KMS-11 (cell line): Measurements from ENCODE around the gene RAPGEF2.

Experiments used
- H2AFZ ChIP-seq: fragments of 200-600 bp; sonication (generic); 2 replicates; pipeline ENCODE4 v1.6.1; 2016; ENCODE audit warnings: antibody characterized with exemption, mixed run types, low read depth
- H3K27ac ChIP-seq: fragments of 200-600 bp; sonication (generic); 2 replicates; pipeline ENCODE4 v1.6.1; 2016; ENCODE audit warnings: mild to moderate bottlenecking, mixed run types
- H3K27me3 ChIP-seq: fragments of 200-600 bp; sonication (generic); 2 replicates; pipeline ENCODE4 v1.6.1; 2017; ENCODE audit warnings: mild to moderate bottlenecking, low read depth, mixed run types, moderate library complexity; ENCODE audit not compliant: insufficient read depth
- H3K36me3 ChIP-seq: fragments of 200-600 bp; sonication (generic); 2 replicates; pipeline ENCODE4 v1.6.1; 2017; ENCODE audit warnings: mild to moderate bottlenecking, mixed run types; ENCODE audit not compliant: insufficient read depth
- H3K4me1 ChIP-seq: fragments of 200-600 bp; sonication (generic); 2 replicates; pipeline ENCODE4 v1.6.1; 2016; ENCODE audit warnings: mild to moderate bottlenecking, low read depth, mixed run types; ENCODE audit not compliant: poor library complexity, severe bottlenecking
- H3K4me2 ChIP-seq: fragments of 200-600 bp; sonication (generic); 2 replicates; pipeline ENCODE4 v1.7.0; 2016; ENCODE audit warnings: mild to moderate bottlenecking, mixed run types
- H3K4me3 ChIP-seq: fragments of 200-600 bp; sonication (generic); IDR thresholded peaks from 2 replicates; pipeline ENCODE4 v1.6.1; 2017; ENCODE audit warnings: low read depth, low read length, mixed read lengths; ENCODE audit not compliant: insufficient read depth
- H3K79me2 ChIP-seq: fragments of 200-600 bp; sonication (generic); 2 replicates; pipeline ENCODE4 v1.6.1; 2016; ENCODE audit warnings: low read depth, mixed run types; ENCODE audit not compliant: insufficient read depth
- H3K9ac ChIP-seq: fragments of 200-600 bp; sonication (generic); 2 replicates; pipeline ENCODE4 v1.6.1; 2016; ENCODE audit warnings: mild to moderate bottlenecking, mixed run types
- H4K20me1 ChIP-seq: fragments of 200-600 bp; sonication (generic); 2 replicates; pipeline ENCODE4 v1.6.1; 2016; ENCODE audit warnings: mild to moderate bottlenecking, mixed run types; ENCODE audit not compliant: insufficient read depth
- CTCF ChIP-seq: fragments of 200-600 bp; sonication (generic); conservative IDR thresholded peaks from 2 replicates; pipeline ENCODE4 v1.6.1; 2017; ENCODE audit warnings: low read depth, mild to moderate bottlenecking, antibody characterized with exemption, low read length, moderate library complexity, mixed read lengths

RAPGEF2 gene

GRCh38 chr4:159096434-159096833, 6.4 kb upstream of the RAPGEF2 start:
- no peak for TF ChIP-seq CTCF
- no peaks in the 10 kb centered on the region for H4K20me1 ChIP-seq
- no peak overlapping the region for H3K9ac ChIP-seq
- H3K36me3 ChIP-seq, result no peaks in the 10 kb centered on the region
- H3K27me3 ChIP-seq, result peaks cover 1% of the 10 kb centered on the region; the same call in 1 of the 2 replicates
- H3K4me3 ChIP-seq, result no peak overlapping the region
- H2AFZ ChIP-seq, result no peak overlapping the region
- H3K4me2 ChIP-seq, result no peak overlapping the region
- H3K4me1 ChIP-seq, result no peaks in the 10 kb centered on the region
- no peak overlapping the region for H3K27ac ChIP-seq
- H3K79me2 ChIP-seq, result no peaks in the 10 kb centered on the region

GRCh38 chr4:159097144-159097543, 5.7 kb upstream of the RAPGEF2 start:
- H3K4me2 ChIP-seq, result no peak overlapping the region
- TF ChIP-seq CTCF, result no peak

DNA sequence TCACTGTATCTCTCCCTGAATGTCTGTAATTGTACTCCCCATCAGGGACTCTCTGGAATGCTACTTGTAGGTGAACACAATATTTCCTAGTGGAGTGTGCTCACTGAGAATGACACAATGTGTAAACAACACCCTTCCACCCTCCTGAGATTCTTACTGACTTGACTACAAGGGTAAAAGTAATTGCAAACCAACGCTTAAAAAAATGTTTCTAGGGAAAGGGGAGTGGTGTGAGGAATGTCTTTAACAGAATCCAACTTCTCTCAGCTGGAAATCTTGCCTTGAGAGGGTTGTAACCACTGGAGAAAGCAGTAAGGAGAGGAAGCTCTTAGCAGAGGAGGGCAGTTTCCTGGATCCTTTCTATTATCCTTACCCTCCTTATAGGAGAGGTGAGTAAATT, 5.1 kb upstream of the RAPGEF2 start:
- H3K4me3 ChIP-seq, result no peak overlapping the region
- no peaks in the 10 kb centered on the region for H3K36me3 ChIP-seq
- H3K27me3 ChIP-seq, result peaks cover 12% of the 10 kb centered on the region; the same call in 1 of the 2 replicates
- no peaks in the 10 kb centered on the region for H4K20me1 ChIP-seq
- H3K4me2 ChIP-seq, result no peak overlapping the region
- H3K27ac ChIP-seq, result no peak overlapping the region
- H2AFZ ChIP-seq, result no peak overlapping the region
- no peak overlapping the region for H3K9ac ChIP-seq
- TF ChIP-seq CTCF, result no peak
- H3K79me2 ChIP-seq, result no peaks in the 10 kb centered on the region
- peaks cover 4% of the 10 kb centered on the region for H3K4me1 ChIP-seq

More at GRCh38 chr4:159097144-159097543, 5.7 kb upstream of the RAPGEF2 start:
- Histone ChIP-seq H3K9ac (no peak overlapping the region), H3K27me3 (peaks cover 8% of the 10 kb centered on the region; the same call in 1 of the 2 replicates), H3K4me1 (peaks cover under 1% of the 10 kb centered on the region), H3K79me2 (no peaks in the 10 kb centered on the region), H2AFZ (no peak overlapping the region), H3K27ac (no peak overlapping the region), H3K4me3 (no peak overlapping the region), H3K36me3 (no peaks in the 10 kb centered on the region), H4K20me1 (no peaks in the 10 kb centered on the region)

DNA sequence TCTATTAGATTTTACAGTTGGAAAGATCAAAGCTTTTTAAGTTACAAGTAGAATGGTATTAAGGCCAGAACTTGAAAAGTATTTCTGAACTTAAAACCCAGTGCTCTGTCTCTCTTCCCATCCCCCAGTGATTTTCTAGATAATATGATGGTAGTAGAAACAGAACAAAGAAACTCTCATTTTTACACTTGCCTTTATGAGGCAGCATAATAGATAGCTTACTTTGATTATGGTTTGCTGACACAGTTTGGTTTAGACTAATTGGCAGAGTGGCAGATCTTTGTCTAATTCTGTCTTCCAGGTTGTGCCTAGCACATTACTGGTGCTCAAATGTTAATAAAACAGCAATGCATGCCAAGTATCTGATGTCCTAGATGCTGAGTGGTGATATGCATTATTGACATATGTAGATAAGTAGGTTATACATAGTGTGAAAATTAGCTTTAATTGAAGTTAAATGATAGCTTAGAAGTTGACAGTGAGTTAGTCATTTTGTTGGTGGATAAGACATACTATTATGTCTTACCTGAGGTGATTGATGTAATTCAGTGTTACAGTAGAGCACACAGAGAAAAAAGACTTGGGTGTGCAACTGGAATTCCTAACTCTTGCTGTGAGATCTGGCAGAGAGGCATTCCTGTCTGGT, 4.3 kb upstream of the RAPGEF2 start:
- TF ChIP-seq CTCF, result no peak
- H3K4me1 ChIP-seq, result peaks cover 4% of the 10 kb centered on the region

More for the DNA sequence above, 4.3 kb upstream of the RAPGEF2 start:
- H3K79me2 ChIP-seq, result no peaks in the 10 kb centered on the region
- H3K4me3 ChIP-seq, result no peak overlapping the region
- H3K36me3 ChIP-seq, result no peaks in the 10 kb centered on the region
- H4K20me1 ChIP-seq, result no peaks in the 10 kb centered on the region
- H3K4me2 ChIP-seq, result no peak overlapping the region
- H3K27me3 ChIP-seq, result peaks cover 12% of the 10 kb centered on the region; the same call in 1 of the 2 replicates
- H3K27ac ChIP-seq, result no peak overlapping the region
- no peak overlapping the region for H3K9ac ChIP-seq
- H2AFZ ChIP-seq, result no peak overlapping the region
